22Rv1 (cell line): ENCODE measurements around the gene ITIH2.
"Not testable (repeated sequence)": the region's sequence is repeated elsewhere in the genome, so short reads cannot be mapped to it uniquely, and the experiment has no call there.

ENCODE experiments used
- H3K27ac ChIP-seq: fragments of 450-650 bp; 2 replicates; pipeline ENCODE4 v1.5.1; 2017
- ZFX ChIP-seq: fragments of 450-650 bp; IDR thresholded peaks from 2 replicates; pipeline ENCODE4 v1.6.1; 2017; ENCODE audit warnings: antibody characterized with exemption, borderline replicate concordance
- TF ChIP-seq, protein P1 (sequence below): fragments of 450-650 bp; IDR thresholded peaks from 2 replicates; pipeline ENCODE4 v1.5.1; 2017; ENCODE audit warnings: mild to moderate bottlenecking

Gene ITIH2

DNA sequence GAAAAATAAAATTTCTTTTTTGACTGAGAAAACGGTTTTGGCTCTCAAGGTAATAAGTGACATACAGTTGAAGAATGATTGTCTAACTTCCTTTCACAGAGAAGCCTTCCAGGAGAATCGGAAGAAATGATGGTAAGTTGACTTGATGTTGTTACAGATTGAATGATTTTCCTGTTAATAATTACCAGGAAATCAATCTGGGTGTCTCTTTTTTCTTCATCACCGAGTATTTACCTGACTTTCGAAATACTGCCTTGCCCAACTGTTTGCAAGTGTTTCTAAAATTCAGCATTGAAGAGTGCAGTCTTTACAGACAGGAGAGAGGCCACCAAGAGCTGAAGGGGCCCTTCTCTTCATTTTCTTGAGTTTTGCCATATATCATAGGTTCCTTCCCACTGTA is 4.0 kb downstream of the ITIH2 start:
- TF ChIP-seq, protein P1, sequence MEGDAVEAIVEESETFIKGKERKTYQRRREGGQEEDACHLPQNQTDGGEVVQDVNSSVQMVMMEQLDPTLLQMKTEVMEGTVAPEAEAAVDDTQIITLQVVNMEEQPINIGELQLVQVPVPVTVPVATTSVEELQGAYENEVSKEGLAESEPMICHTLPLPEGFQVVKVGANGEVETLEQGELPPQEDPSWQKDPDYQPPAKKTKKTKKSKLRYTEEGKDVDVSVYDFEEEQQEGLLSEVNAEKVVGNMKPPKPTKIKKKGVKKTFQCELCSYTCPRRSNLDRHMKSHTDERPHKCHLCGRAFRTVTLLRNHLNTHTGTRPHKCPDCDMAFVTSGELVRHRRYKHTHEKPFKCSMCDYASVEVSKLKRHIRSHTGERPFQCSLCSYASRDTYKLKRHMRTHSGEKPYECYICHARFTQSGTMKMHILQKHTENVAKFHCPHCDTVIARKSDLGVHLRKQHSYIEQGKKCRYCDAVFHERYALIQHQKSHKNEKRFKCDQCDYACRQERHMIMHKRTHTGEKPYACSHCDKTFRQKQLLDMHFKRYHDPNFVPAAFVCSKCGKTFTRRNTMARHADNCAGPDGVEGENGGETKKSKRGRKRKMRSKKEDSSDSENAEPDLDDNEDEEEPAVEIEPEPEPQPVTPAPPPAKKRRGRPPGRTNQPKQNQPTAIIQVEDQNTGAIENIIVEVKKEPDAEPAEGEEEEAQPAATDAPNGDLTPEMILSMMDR, result no peak
- no peak for TF ChIP-seq ZFX
- H3K27ac ChIP-seq, result no peak overlapping the region

DNA sequence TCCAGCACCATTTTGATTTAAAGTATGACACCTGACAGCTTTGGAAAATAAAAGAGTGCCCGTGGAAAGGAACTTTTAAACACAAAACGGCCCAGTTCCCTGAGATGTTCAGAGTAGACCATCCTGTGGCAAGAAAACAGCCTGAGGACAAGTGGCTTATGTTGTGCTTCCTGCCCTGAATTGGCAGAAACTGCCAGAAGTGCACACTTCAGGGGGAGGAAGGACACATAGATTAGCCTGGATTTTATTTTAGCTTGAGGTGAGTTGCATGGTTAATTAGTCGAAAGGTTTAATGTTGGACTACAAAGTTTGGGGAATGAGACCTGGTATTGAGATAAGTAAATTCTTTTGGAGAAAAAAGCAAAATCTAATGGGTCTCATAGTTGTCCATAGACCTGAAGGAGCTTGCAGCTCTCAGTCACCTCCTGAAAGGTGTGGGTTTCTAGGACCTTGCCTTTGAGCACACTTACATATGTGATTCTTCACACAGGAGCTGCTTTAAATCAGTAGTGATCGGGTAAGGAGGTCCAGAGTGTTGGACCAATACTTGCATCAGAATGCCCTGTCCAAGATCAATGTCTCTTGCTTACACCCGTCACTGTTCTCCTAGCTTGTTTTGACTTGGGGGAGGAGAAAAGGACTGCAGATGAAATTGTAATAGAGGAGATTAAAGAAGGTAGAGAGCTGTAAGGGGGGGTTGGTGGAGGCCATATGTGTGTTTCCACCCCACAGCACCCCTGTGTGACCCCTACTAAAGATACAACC is 4.9 kb downstream of the ITIH2 start:
- TF ChIP-seq, protein P1, result no peak
- TF ChIP-seq ZFX, result no peak
- no peak overlapping the region for H3K27ac ChIP-seq

DNA sequence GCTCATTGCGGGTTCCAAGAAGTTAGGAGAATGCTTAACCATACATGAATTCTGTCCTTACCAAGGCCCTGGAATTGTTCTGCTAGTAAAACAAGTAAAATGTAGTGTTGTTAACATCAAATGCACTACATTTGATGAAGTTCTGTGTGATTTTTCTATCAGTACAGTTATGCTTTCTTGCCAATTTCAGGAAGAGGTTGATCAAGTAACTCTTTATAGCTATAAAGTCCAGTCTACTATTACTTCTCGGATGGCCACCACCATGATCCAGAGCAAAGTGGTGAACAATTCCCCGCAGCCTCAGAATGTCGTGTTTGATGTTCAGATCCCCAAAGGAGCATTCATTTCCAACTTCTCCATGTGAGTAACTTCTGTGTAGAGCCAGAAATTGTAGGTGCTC is 5.7 kb downstream of the ITIH2 start:
- no peak for TF ChIP-seq ZFX
- TF ChIP-seq, protein P1, result no peak
- no peak overlapping the region for H3K27ac ChIP-seq

DNA sequence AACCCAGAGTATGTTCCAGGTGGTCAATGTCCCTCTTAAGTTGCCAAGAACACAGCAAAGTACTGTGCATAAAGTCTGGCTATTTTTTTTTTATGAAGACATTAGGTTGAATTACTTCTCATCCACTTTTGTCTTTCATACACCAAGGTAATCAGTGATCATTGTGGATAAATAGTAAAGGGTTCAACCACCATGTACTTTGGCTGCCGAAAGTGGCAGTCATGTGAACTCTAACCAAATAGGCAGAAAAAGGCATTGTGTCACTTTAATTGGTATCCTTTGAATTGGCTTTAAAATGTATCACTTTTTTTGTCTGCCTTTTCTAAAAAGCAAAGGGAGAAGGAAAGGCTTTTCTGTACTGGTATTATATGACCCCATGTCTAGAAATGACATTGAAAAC is 7.3 kb downstream of the ITIH2 start:
- no peak for TF ChIP-seq ZFX
- TF ChIP-seq, protein P1, result no peak
- no peak overlapping the region for H3K27ac ChIP-seq

DNA sequence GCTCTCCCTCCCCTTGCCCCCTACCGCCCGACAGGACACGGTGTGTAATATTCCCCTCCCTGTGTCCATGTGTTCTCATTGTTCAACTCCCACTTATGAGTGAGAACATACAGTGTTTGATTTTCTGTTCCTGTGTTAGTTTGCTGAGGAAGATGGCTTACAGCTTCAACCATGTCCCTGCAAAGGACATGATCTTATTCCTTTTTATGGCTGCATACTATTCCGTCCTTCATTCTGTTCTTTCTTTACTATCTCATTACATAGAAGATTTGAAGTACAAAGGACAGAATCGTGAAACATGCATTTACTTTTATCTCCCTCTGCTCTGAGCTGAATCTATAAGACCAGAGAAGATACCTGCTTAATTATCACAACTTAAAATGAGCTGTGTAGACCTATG is 8.0 kb downstream of the ITIH2 start:
- H3K27ac ChIP-seq, result not testable (repeated sequence)

DNA sequence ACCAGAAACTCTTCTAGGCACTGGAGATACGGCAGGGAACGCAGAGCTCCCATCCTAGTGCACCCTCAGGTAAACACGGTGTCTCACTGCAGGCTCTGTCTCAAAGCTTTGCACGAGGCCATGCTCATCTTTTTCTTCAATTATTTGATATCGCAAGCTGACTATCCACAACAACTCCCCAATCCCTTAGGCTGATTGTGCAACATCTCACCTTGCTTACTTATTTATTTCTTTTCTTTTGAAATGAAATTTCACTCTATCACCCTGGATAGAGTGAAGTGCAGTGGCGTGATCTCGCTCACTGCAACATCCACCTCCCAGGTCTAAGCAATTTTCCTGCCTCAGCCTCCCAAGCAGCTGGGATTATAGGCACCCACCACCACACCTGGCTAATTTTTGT is 12.4 kb downstream of the ITIH2 start:
- TF ChIP-seq, protein P1, result no peak
- TF ChIP-seq ZFX, result no peak

DNA sequence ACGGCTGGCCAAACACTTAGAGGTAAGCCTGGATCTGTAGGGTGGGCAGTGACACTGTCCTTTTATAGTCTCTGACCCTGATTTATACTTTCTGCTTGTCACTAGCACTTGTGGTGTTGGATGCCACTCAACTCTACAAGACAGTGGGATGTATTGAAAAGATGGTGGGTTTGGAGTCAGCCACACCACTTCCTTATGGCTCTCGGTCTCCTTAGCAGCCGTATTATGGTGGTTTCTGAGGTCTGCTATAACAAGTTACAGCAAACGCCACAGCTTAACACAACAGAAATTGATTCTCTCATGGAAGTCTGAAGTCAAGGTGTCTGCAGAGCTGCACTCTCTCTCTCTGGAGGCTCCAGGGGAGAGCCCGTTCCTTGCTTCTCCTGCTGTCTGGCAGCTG is 14.7 kb downstream of the ITIH2 start:
- no peak overlapping the region for H3K27ac ChIP-seq

More for the DNA sequence above, 12.4 kb downstream of the ITIH2 start:
- H3K27ac ChIP-seq, result no peak overlapping the region

More for the DNA sequence above, 14.7 kb downstream of the ITIH2 start:
- no peak for TF ChIP-seq ZFX
- TF ChIP-seq, protein P1, result no peak
